K562 (cell line): Measurements from ENCODE around the gene CDC37. TPM values are rescaled to one million over a fixed set of nuclear protein-coding genes. Genes with fewer than 3 reads are reported as not detected.

ENCODE experiments used
- HMG20A ChIP-seq: fragments of 450-650 bp; formaldehyde crosslinking; conservative IDR thresholded peaks from 2 replicates; pipeline ENCODE4 v1.4.0; 2020; ENCODE audit warnings: mild to moderate bottlenecking, mixed read lengths
- NFIC ChIP-seq: fragments of 450-650 bp; IDR thresholded peaks from 2 replicates; pipeline ENCODE4 v1.6.1; 2017; ENCODE audit warnings: mild to moderate bottlenecking, inconsistent platforms
- RERE ChIP-seq: sonication (generic); formaldehyde crosslinking; IDR thresholded peaks from 2 replicates; pipeline ENCODE4 v1.8.0; 2023; ENCODE audit warnings: missing genetic modification reagents, mild to moderate bottlenecking, borderline replicate concordance
- XRCC3 ChIP-seq: fragments of 450-650 bp; IDR thresholded peaks from 2 replicates; pipeline ENCODE4 v1.6.1; 2017; ENCODE audit warnings: mild to moderate bottlenecking, moderate library complexity
- ZC3H8 ChIP-seq: fragments of 450-650 bp; IDR thresholded peaks from 2 replicates; pipeline ENCODE4 v1.6.1; 2017
- ZNF124 ChIP-seq: sonication (generic); formaldehyde crosslinking; IDR thresholded peaks from 2 replicates; pipeline ENCODE4 v1.8.1; 2022; ENCODE audit warnings: missing genetic modification reagents
- polyA plus RNA-seq, 8 experiments: library from polyadenylated mRNA; depleted of rRNA in 4 of 8; stranded (reverse) in 5 of 8; unstranded in 3 of 8; fragments of >200 nt; fragmentation: Nextera tagmentation in 2 of 8; fragmentation: Illumina TruSeq in 1 of 8; extraction: Ambion mirVana in 2 of 8; extraction: Trizol in 1 of 8; gene quantifications; 2 replicates each; pipeline versions ENCODE4 v1.2.1 to v1.2.3, GENCODE V29; 2011 to 2014; ENCODE audit warnings: inconsistent platforms in 1 of 8, missing spikeins in 1 of 8
- total RNA-seq, 7 experiments: library from RNA; depleted of rRNA in 6 of 7; stranded (reverse); fragments of >200 nt in 6 of 7; fragmentation: Illumina TruSeq in 2 of 7; extraction: Trizol in 2 of 7; gene quantifications; 2 replicates each; pipeline versions ENCODE4 v1.2.1 to v1.2.3, GENCODE V29; 2011 to 2021; ENCODE audit warnings: low replicate concordance in 1 of 7

CDC37 gene
- total and polyA plus RNA-seq, 9 of the 15 experiments (the other 6 are each of a cell fraction or from before 2014, with no cell fraction given), result 6.6 to 538 (median 227) TPM

DNA sequence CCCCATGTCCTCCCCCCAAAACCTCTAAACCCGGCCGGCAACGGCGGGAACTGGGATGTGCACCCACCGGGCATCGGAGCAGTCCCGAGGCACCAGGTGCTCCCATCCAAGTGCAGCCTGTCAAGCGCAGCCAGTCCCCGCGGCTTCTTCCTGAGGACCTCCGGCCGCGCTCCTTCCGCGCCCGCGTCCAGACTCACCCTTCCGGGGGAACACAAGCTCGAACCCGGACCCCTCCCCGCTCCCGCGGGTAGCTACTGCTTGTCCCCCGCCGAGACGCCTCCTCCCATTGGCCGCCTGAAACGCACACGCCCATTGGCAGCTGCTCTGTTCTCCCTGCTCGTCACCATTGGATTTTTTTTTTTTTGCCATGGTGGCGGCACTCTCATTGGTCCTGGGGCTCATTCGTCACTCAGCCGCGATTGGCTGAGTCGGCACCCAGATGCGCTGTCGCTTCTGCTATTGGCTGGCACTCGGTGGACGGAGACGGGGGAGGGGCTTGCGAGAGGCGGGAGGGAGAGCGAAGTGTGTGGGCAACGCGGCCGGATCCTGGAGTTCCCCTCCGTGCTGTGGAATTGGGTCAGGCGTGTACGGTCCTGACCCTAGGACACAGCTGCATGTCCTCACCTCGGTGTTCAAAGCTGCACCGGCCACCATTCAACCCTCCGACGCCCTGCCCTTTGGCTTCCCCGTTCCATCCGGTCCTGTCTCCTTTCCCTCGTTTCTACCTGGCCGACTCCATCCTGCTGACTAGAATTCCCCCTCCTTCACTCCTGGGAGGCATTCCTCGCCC, 22.8 kb downstream of the CDC37 start, which contains the start of gene TYK2 (continued):
- TF ChIP-seq RERE (CRISPR knock-in tag) (no peak), ZNF124 (no peak), ZC3H8 (no peak), NFIC (no peak), XRCC3 (no peak), HMG20A (CRISPR knock-in tag) (no peak)
- TF ChIP-seq, all 486 proteins: peak for 146
